ENCODE measurements around the gene PREX1.

Gene PREX1

DNA sequence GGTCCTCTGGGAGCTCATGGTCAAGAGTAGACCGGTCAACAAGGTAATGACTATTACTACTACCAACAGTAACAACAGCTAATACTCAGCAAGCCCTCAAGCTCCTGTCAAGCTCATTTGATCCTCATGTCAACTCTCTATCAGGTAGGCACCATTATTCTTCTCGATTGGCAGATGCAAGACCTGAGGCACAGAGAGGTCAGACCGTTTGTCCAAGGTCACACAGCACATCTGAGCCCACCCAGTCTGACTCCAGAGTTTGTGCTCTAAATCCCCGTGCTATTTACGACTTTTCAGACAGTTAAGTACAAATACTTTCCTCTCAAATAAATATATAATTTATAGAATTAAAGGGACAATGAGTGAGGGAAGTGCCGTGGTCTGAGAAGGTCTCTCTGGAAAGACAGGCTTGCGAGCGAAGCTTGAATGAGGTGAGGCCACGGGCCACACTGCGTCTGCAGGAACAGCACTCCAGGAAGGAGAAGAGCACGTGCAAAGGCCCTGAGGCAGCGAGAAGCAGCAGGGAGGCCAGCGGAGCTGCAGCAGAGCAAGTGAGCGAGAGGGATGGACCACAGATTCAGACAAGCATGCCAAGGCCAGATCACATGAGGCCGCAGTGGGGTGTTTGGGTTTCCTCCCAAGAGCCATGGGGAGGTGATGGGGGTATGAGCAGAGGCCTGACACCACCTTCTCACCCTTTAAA lies 117.3 kb downstream of the PREX1 start:
- H3K4me3 ChIP-seq (ENCODE audit: low read depth, low read length) = no peak overlapping the region
- no peak for TF ChIP-seq CTCF (IDR thresholded peaks at IDR 0.05; ENCODE audit: borderline replicate concordance, insufficient read depth, low read depth, low read length)

- no peak for TF ChIP-seq CTCF (IDR thresholded peaks at IDR 0.05; ENCODE audit: borderline replicate concordance, insufficient read depth, low read depth, low read length)
- H3K4me3 ChIP-seq (ENCODE audit: low read depth, low read length) = no peak overlapping the region
Observed at GRCh38 chr20:48709744-48710143, 118.1 kb downstream of the PREX1 start.

GRCh38 chr20:48709058-48709691 lies 118.6 kb downstream of the PREX1 start:
- H3K4me3 ChIP-seq (ENCODE audit: low read depth, low read length) = no peak overlapping the region
- TF ChIP-seq CTCF (IDR thresholded peaks at IDR 0.05; ENCODE audit: borderline replicate concordance, insufficient read depth, low read depth, low read length) = no peak

- H3K4me3 ChIP-seq (ENCODE audit: low read depth, low read length) = no peak overlapping the region
- no peak for TF ChIP-seq CTCF (IDR thresholded peaks at IDR 0.05; ENCODE audit: borderline replicate concordance, insufficient read depth, low read depth, low read length)
Observed at GRCh38 chr20:48708630-48709029, 119.2 kb downstream of the PREX1 start.

DNA sequence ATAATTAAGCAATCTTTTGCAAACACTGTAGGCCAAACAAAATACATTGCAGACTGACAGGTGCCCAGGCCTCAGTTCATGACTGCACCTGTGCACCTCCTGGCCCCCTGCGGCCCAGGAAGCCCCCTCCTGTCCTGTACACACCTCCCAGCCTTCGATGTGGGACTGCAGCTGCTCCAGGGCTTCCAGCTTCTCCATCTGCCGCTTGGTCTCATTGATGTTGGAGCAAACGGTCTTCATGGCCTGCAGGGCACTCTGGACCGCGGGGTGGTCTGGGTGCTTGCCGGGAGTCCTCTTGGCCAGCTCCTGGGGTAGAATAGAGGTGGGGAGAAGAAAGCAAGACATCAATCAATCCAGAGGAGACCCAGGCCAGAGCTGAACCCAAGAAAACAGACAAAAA lies 119.7 kb downstream of the PREX1 start:
- TF ChIP-seq CTCF (IDR thresholded peaks at IDR 0.05; ENCODE audit: borderline replicate concordance, insufficient read depth, low read depth, low read length) = no peak
- H3K4me3 ChIP-seq (ENCODE audit: low read depth, low read length) = no peak overlapping the region

GRCh38 chr20:48706710-48707365 lies 121.0 kb downstream of the PREX1 start:
- H3K4me3 ChIP-seq (ENCODE audit: low read depth, low read length) = no peak overlapping the region
- 0 out of 2 replicates have a peak, but pooled peaks have one; percentile 17 for TF ChIP-seq CTCF (IDR thresholded peaks at IDR 0.05; ENCODE audit: borderline replicate concordance, insufficient read depth, low read depth, low read length)
